Gastroesophageal sphincter (tissue), 3 donors: ENCODE results near the gene VPS8.

Experiments used
- EP300 ChIP-seq: sonication (generic); formaldehyde crosslinking; IDR thresholded peaks from one replicate; pipeline ENCODE4 v1.6.1; 2017; ENCODE audit warnings: antibody characterized with exemption, mild to moderate bottlenecking
- POLR2A ChIP-seq, 2 donors: fragments of 450-650 bp; IDR thresholded peaks; one replicate each; pipeline ENCODE4 v1.6.1; 2017; ENCODE audit warnings: antibody characterized with exemption in 2 of 2, mild to moderate bottlenecking in 2 of 2, moderate library complexity in 1 of 2
- POLR2AphosphoS5 ChIP-seq: sonication (generic); formaldehyde crosslinking; IDR thresholded peaks from one replicate; pipeline ENCODE4 v1.6.1; 2017; ENCODE audit warnings: antibody characterized with exemption
- TF ChIP-seq, protein P1 (sequence below), 4 experiments: fragments of 200-600 bp in 2 of 4; fragments of 450-650 bp in 2 of 4; sonication (generic) in 1 of 4; IDR thresholded peaks; one replicate each; pipeline ENCODE4 v1.5.1; 2017 to 2019; ENCODE audit warnings: antibody characterized with exemption in 4 of 4, mild to moderate bottlenecking in 2 of 4, moderate library complexity in 2 of 4

DNA sequence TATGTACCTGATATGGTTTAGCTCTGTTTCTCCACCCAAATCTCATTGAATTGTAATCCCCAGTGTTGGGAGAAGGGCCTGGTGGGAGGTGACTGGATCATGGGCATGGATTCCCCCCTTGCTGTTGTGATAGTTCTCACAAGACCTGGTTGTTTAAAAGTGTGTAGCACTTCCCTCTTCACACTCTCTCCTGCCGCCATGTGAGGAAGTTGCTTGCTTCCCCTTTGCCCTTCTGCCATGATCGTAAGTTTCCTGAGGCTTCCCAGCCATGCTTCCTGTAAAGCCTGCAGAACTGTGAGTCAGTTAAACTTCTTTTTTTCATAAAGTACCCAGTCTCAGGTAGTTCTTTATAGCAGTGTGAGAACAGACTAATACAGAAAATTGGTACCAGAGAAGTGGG is 247.8 kb downstream of the VPS8 start:
- TF ChIP-seq, protein P1, sequence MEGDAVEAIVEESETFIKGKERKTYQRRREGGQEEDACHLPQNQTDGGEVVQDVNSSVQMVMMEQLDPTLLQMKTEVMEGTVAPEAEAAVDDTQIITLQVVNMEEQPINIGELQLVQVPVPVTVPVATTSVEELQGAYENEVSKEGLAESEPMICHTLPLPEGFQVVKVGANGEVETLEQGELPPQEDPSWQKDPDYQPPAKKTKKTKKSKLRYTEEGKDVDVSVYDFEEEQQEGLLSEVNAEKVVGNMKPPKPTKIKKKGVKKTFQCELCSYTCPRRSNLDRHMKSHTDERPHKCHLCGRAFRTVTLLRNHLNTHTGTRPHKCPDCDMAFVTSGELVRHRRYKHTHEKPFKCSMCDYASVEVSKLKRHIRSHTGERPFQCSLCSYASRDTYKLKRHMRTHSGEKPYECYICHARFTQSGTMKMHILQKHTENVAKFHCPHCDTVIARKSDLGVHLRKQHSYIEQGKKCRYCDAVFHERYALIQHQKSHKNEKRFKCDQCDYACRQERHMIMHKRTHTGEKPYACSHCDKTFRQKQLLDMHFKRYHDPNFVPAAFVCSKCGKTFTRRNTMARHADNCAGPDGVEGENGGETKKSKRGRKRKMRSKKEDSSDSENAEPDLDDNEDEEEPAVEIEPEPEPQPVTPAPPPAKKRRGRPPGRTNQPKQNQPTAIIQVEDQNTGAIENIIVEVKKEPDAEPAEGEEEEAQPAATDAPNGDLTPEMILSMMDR (IDR thresholded peaks at IDR 0.05): no peak
- no peak for TF ChIP-seq POLR2A (IDR thresholded peaks at IDR 0.05)
- TF ChIP-seq POLR2AphosphoS5: no peak
- TF ChIP-seq EP300: no peak
